Right renal pelvis (tissue), 4 donors: Measurements from ENCODE around the gene AUTS2. TPM values are rescaled to one million over a fixed set of nuclear protein-coding genes. Genes with fewer than 3 reads are reported as not detected.

ENCODE experiments used
- DNase-seq, 4 donors: peaks; one replicate each; pipeline ENCODE4 v3.0.0-alpha.2; 2013; ENCODE audit warnings: low read depth in 4 of 4, low spot score in 3 of 4, missing footprints in 1 of 4
- polyA plus RNA-seq, 4 donors: library from polyadenylated mRNA; unstranded; fragments of 120-200 nt; gene quantifications; one replicate each; pipeline ENCODE4 v1.2.1, GENCODE V29; 2013; ENCODE audit not compliant: insufficient read length in 4 of 4

AUTS2 gene
- polyA plus RNA-seq, 4 donors = 67.5 to 85.6 (median 76.0) TPM

- no peak for DNase-seq
Observed at GRCh38 chr7:69811476-69812308, 213.4 kb downstream of the AUTS2 start.

- no peak for DNase-seq
Observed at GRCh38 chr7:69812756-69813155, 214.5 kb downstream of the AUTS2 start.

GRCh38 chr7:69813637-69814240 is 215.5 kb downstream of the AUTS2 start:
- DNase-seq = no peak

GRCh38 chr7:69814421-69814962 is 216.2 kb downstream of the AUTS2 start:
- no peak for DNase-seq

GRCh38 chr7:69816501-69816900 is 218.2 kb downstream of the AUTS2 start:
- DNase-seq = no peak

GRCh38 chr7:69817121-69817520 is 218.8 kb downstream of the AUTS2 start:
- no peak for DNase-seq

- no peak for DNase-seq
Observed at GRCh38 chr7:69817841-69818635, 219.8 kb downstream of the AUTS2 start.

GRCh38 chr7:69818636-69819332 is 220.5 kb downstream of the AUTS2 start:
- DNase-seq = no peak

GRCh38 chr7:69819333-69819705 is 221.0 kb downstream of the AUTS2 start:
- DNase-seq = no peak

- DNase-seq = no peak
Observed at GRCh38 chr7:69820479-69821192, 222.4 kb downstream of the AUTS2 start.

- no peak for DNase-seq
Observed at GRCh38 chr7:69822386-69822785, 224.1 kb downstream of the AUTS2 start.

GRCh38 chr7:69823151-69823744 is 225.0 kb downstream of the AUTS2 start:
- peak in 2 of 4 donors; percentile 9 to 23 for DNase-seq

GRCh38 chr7:69825113-69825972 is 227.1 kb downstream of the AUTS2 start:
- no peak for DNase-seq

GRCh38 chr7:69826283-69826682 is 228.0 kb downstream of the AUTS2 start:
- no peak for DNase-seq

- no peak for DNase-seq
Observed at GRCh38 chr7:69827140-69827539, 228.9 kb downstream of the AUTS2 start.

- DNase-seq = no peak
Observed at GRCh38 chr7:69827558-69827957, 229.3 kb downstream of the AUTS2 start.

- no peak for DNase-seq
Observed at GRCh38 chr7:69832356-69832755, 234.1 kb downstream of the AUTS2 start.

- DNase-seq = no peak
Observed at GRCh38 chr7:69833964-69834363, 235.7 kb downstream of the AUTS2 start.

GRCh38 chr7:69836702-69837101 is 238.4 kb downstream of the AUTS2 start:
- DNase-seq = no peak
